HUES6 (cell line): ENCODE measurements around the gene DUSP9.

Experiments used
- H3K27ac ChIP-seq: 2 replicates; pipeline ENCODE4 v1.7.0; 2013; ENCODE audit warnings: low read depth, mild to moderate bottlenecking, low read length, inconsistent platforms
- H3K27me3 ChIP-seq: 2 replicates; pipeline ENCODE4 v1.6.1; 2013; ENCODE audit warnings: low read length; ENCODE audit not compliant: control insufficient read depth, insufficient read depth
- H3K36me3 ChIP-seq: 2 replicates; pipeline ENCODE4 v1.6.1; 2013; ENCODE audit warnings: low read length; ENCODE audit not compliant: control insufficient read depth, insufficient read depth
- H3K4me1 ChIP-seq: 2 replicates; pipeline ENCODE4 v1.6.1; 2013; ENCODE audit warnings: low read length; ENCODE audit not compliant: control insufficient read depth, insufficient read depth
- H3K4me3 ChIP-seq: 2 replicates; pipeline ENCODE4 v1.5.1; 2013; ENCODE audit warnings: low read depth, low read length
- H3K9ac ChIP-seq: one replicate; pipeline ENCODE4 v1.6.1; 2013; ENCODE audit warnings: mild to moderate bottlenecking, low read length
- H3K9me3 ChIP-seq: 2 replicates; pipeline ENCODE4 v1.6.1; 2013; ENCODE audit warnings: low read depth, low read length; ENCODE audit not compliant: control insufficient read depth, insufficient read depth

Gene DUSP9

GRCh38 chrX:153669174-153669890, 22.3 kb downstream of the DUSP9 start:
- peaks cover 43% of the 10 kb centered on the region; the same call in 1 of the 2 replicates for H3K27me3 ChIP-seq
- 0 out of 2 replicates have a peak, but pooled peaks cover 6% of the 10 kb centered on the region for H3K4me1 ChIP-seq
- no peak overlapping the region for H3K4me3 ChIP-seq
- H3K9ac ChIP-seq = no peak overlapping the region
- H3K9me3 ChIP-seq = peaks cover 25% of the 10 kb centered on the region; the same call in 1 of the 2 replicates
- no peaks in the 10 kb centered on the region for H3K36me3 ChIP-seq
- no peak overlapping the region for H3K27ac ChIP-seq

- Histone ChIP-seq H3K4me1 (peaks cover 9% of the 10 kb centered on the region; the same call in 1 of the 2 replicates), H3K9me3 (peaks cover 25% of the 10 kb centered on the region; the same call in 1 of the 2 replicates), H3K27me3 (peaks cover 38% of the 10 kb centered on the region; the same call in 1 of the 2 replicates)
Measured at GRCh38 chrX:153669901-153670731, 23.1 kb downstream of the DUSP9 start.

GRCh38 chrX:153670748-153671588, 24.0 kb downstream of the DUSP9 start:
- peaks cover 31% of the 10 kb centered on the region; the same call in 1 of the 2 replicates for H3K27me3 ChIP-seq
- H3K36me3 ChIP-seq = no peaks in the 10 kb centered on the region
- H3K4me1 ChIP-seq = peaks cover 9% of the 10 kb centered on the region; the same call in 1 of the 2 replicates
- H3K9me3 ChIP-seq = peaks cover 23% of the 10 kb centered on the region; the same call in 1 of the 2 replicates
- H3K9ac ChIP-seq = no peak overlapping the region
- no peak overlapping the region for H3K4me3 ChIP-seq
- H3K27ac ChIP-seq = no peak overlapping the region

More at GRCh38 chrX:153669901-153670731, 23.1 kb downstream of the DUSP9 start:
- no peak overlapping the region for H3K9ac ChIP-seq
- H3K4me3 ChIP-seq = no peak overlapping the region
- no peak overlapping the region for H3K27ac ChIP-seq
- no peaks in the 10 kb centered on the region for H3K36me3 ChIP-seq

GRCh38 chrX:153671589-153672530, 24.9 kb downstream of the DUSP9 start:
- peaks cover 25% of the 10 kb centered on the region; the same call in 1 of the 2 replicates for H3K27me3 ChIP-seq
- no peak overlapping the region for H3K27ac ChIP-seq
- H3K4me3 ChIP-seq = no peak overlapping the region
- H3K36me3 ChIP-seq = no peaks in the 10 kb centered on the region
- H3K4me1 ChIP-seq = peaks cover 9% of the 10 kb centered on the region; the same call in 1 of the 2 replicates
- no peak overlapping the region for H3K9ac ChIP-seq
- H3K9me3 ChIP-seq = peaks cover 20% of the 10 kb centered on the region; the same call in 1 of the 2 replicates

- no peaks in the 10 kb centered on the region for H3K36me3 ChIP-seq
- peaks cover 9% of the 10 kb centered on the region; the same call in 1 of the 2 replicates for H3K4me1 ChIP-seq
- H3K27me3 ChIP-seq = peaks cover 20% of the 10 kb centered on the region; the same call in 1 of the 2 replicates
- peaks cover 20% of the 10 kb centered on the region; the same call in 1 of the 2 replicates for H3K9me3 ChIP-seq
- no peak overlapping the region for H3K27ac ChIP-seq
- H3K9ac ChIP-seq = no peak overlapping the region
- peak overlapping the region; percentile 27 for H3K4me3 ChIP-seq
Measured at GRCh38 chrX:153672531-153673427, 25.8 kb downstream of the DUSP9 start.

GRCh38 chrX:153673428-153674218, 26.6 kb downstream of the DUSP9 start, which contains the start of gene PNCK:
PNCK (minus strand) TSS chrX:153673813; CDS start chrX:153673076, 737 bp downstream.
- Histone ChIP-seq H3K27ac (no peak within 1 kb of the TSS), H3K4me1 (peaks cover 9% of the 10 kb centered on the region; the same call in 1 of the 2 replicates), H3K36me3 (no peaks in the 10 kb centered on the region), H3K27me3 (peaks cover 17% of the 10 kb centered on the region; the same call in 1 of the 2 replicates), H3K4me3 (peak within 1 kb of the TSS; percentile 27), H3K9ac (no peak within 1 kb of the TSS), H3K9me3 (peaks cover 15% of the 10 kb centered on the region; the same call in 1 of the 2 replicates)

- peaks cover 9% of the 10 kb centered on the region; the same call in 1 of the 2 replicates for H3K4me1 ChIP-seq
- no peak overlapping the region for H3K9ac ChIP-seq
- peaks cover 15% of the 10 kb centered on the region; the same call in 1 of the 2 replicates for H3K9me3 ChIP-seq
- H3K27me3 ChIP-seq = peaks cover 17% of the 10 kb centered on the region; the same call in 1 of the 2 replicates
- no peaks in the 10 kb centered on the region for H3K36me3 ChIP-seq
- H3K27ac ChIP-seq = no peak overlapping the region
- peak overlapping the region; percentile 15; the same call in 1 of the 2 replicates for H3K4me3 ChIP-seq
Measured at GRCh38 chrX:153674219-153674851, 27.3 kb downstream of the DUSP9 start.

- Histone ChIP-seq H3K27ac (no peak overlapping the region), H3K9me3 (peaks cover 22% of the 10 kb centered on the region), H3K9ac (no peak overlapping the region), H3K27me3 (no peaks in the 10 kb centered on the region), H3K4me1 (peaks cover 19% of the 10 kb centered on the region), H3K4me3 (no peak overlapping the region), H3K36me3 (no peaks in the 10 kb centered on the region; the same call in 1 of the 2 replicates)
Measured at GRCh38 chrX:153681175-153681574, 34.2 kb downstream of the DUSP9 start.
